H1 (cell line): ENCODE results near the gene MAP6. TPM values are rescaled to one million over a fixed set of nuclear protein-coding genes. Genes with fewer than 3 reads are reported as not detected.

ENCODE experiments used
- CTCF ChIP-seq, 3 experiments: IDR thresholded peaks; 1 replicate in 2 of 3; 2 replicates in 1 of 3; pipeline versions ENCODE4 v1.5.1 to v1.6.1; 2011; ENCODE audit warnings: low read length in 3 of 3, mild to moderate bottlenecking in 3 of 3, inconsistent platforms in 2 of 3, low read depth in 1 of 3, moderate library complexity in 1 of 3; ENCODE audit not compliant: insufficient read depth in 1 of 3; ENCODE audit errors: control extremely low read depth in 1 of 3
- JUND ChIP-seq: IDR thresholded peaks from 2 replicates; pipeline ENCODE4 v1.6.1; 2011; ENCODE audit warnings: mild to moderate bottlenecking, improper control_type of control experiment, low read length
- KDM5A ChIP-seq: fragments of 200-600 bp; IDR thresholded peaks from 2 replicates; pipeline ENCODE4 v1.7.1; 2012; ENCODE audit warnings: mild to moderate bottlenecking, low read length, inconsistent platforms, mixed read lengths
- PHF8 ChIP-seq: fragments of 200-600 bp; sonication (generic); conservative IDR thresholded peaks from 2 replicates; pipeline ENCODE4 v1.7.1; 2012; ENCODE audit warnings: low read depth, mild to moderate bottlenecking, inconsistent platforms, low read length, moderate library complexity
- POLR2A ChIP-seq, 2 experiments: IDR thresholded peaks; 1 replicate in 1 of 2; 2 replicates in 1 of 2; pipeline ENCODE4 v1.6.1; 2011; ENCODE audit warnings: low read depth in 2 of 2, low read length in 2 of 2, mild to moderate bottlenecking in 2 of 2; ENCODE audit errors: control extremely low read depth in 1 of 2
- POU5F1 ChIP-seq: IDR thresholded peaks from 2 replicates; pipeline ENCODE4 v1.6.1; 2011; ENCODE audit warnings: low read depth, mild to moderate bottlenecking, low read length, moderate library complexity
- RAD21 ChIP-seq, 2 experiments: IDR thresholded peaks in 1 of 2; conservative IDR thresholded peaks in 1 of 2; 2 replicates each; pipeline ENCODE4 v1.6.1; 2011; ENCODE audit warnings: low read depth in 2 of 2, low read length in 2 of 2, improper control_type of control experiment in 1 of 2, inconsistent platforms in 1 of 2, mild to moderate bottlenecking in 1 of 2, moderate library complexity in 1 of 2
- SP2 ChIP-seq: IDR thresholded peaks from 2 replicates; pipeline ENCODE4 v1.6.1; 2012; ENCODE audit warnings: mild to moderate bottlenecking, low read length, inconsistent platforms
- SUZ12 ChIP-seq: fragments of 200-600 bp; sonication (generic); IDR thresholded peaks from 2 replicates; pipeline ENCODE4 v1.6.1; 2012; ENCODE audit warnings: mild to moderate bottlenecking, inconsistent platforms, low read length, moderate library complexity, mixed read lengths
- polyA plus RNA-seq, 7 experiments: library from polyadenylated mRNA; depleted of rRNA in 3 of 7; stranded (reverse) in 5 of 7; unstranded in 2 of 7; fragments of >200 nt in 5 of 7; fragments of 200-250 nt in 2 of 7; gene quantifications; 1 replicate in 5 of 7; 2 replicates in 1 of 7; 4 replicates in 1 of 7; pipeline versions ENCODE4 v1.2.1 to v1.2.3, GENCODE V29; 2011 to 2013; ENCODE audit warnings: missing spikeins in 2 of 7, mixed read lengths in 2 of 7
- total RNA-seq: library from RNA; stranded (reverse); fragmentation: NEBNext Ultra II Directional; extraction: Animal tissue kit (Norgen Biotek cat#: 25700); gene quantifications from 2 replicates; pipeline ENCODE4 v1.2.1, GENCODE V29; 2021
- TF ChIP-seq, protein P1 (sequence below): fragments of 300-600 bp; sonication (generic); IDR thresholded peaks from 2 replicates; pipeline ENCODE4 v1.7.1; 2012; ENCODE audit warnings: low read length, moderate library complexity, mild to moderate bottlenecking, inconsistent platforms; ENCODE audit not compliant: insufficient replicate concordance

MAP6 gene
- total and polyA plus RNA-seq, 2 of the 8 experiments (the other 6 are each of a cell fraction or from before 2014, with no cell fraction given): 0.54 to 0.89 TPM

- TF ChIP-seq, protein P1, sequence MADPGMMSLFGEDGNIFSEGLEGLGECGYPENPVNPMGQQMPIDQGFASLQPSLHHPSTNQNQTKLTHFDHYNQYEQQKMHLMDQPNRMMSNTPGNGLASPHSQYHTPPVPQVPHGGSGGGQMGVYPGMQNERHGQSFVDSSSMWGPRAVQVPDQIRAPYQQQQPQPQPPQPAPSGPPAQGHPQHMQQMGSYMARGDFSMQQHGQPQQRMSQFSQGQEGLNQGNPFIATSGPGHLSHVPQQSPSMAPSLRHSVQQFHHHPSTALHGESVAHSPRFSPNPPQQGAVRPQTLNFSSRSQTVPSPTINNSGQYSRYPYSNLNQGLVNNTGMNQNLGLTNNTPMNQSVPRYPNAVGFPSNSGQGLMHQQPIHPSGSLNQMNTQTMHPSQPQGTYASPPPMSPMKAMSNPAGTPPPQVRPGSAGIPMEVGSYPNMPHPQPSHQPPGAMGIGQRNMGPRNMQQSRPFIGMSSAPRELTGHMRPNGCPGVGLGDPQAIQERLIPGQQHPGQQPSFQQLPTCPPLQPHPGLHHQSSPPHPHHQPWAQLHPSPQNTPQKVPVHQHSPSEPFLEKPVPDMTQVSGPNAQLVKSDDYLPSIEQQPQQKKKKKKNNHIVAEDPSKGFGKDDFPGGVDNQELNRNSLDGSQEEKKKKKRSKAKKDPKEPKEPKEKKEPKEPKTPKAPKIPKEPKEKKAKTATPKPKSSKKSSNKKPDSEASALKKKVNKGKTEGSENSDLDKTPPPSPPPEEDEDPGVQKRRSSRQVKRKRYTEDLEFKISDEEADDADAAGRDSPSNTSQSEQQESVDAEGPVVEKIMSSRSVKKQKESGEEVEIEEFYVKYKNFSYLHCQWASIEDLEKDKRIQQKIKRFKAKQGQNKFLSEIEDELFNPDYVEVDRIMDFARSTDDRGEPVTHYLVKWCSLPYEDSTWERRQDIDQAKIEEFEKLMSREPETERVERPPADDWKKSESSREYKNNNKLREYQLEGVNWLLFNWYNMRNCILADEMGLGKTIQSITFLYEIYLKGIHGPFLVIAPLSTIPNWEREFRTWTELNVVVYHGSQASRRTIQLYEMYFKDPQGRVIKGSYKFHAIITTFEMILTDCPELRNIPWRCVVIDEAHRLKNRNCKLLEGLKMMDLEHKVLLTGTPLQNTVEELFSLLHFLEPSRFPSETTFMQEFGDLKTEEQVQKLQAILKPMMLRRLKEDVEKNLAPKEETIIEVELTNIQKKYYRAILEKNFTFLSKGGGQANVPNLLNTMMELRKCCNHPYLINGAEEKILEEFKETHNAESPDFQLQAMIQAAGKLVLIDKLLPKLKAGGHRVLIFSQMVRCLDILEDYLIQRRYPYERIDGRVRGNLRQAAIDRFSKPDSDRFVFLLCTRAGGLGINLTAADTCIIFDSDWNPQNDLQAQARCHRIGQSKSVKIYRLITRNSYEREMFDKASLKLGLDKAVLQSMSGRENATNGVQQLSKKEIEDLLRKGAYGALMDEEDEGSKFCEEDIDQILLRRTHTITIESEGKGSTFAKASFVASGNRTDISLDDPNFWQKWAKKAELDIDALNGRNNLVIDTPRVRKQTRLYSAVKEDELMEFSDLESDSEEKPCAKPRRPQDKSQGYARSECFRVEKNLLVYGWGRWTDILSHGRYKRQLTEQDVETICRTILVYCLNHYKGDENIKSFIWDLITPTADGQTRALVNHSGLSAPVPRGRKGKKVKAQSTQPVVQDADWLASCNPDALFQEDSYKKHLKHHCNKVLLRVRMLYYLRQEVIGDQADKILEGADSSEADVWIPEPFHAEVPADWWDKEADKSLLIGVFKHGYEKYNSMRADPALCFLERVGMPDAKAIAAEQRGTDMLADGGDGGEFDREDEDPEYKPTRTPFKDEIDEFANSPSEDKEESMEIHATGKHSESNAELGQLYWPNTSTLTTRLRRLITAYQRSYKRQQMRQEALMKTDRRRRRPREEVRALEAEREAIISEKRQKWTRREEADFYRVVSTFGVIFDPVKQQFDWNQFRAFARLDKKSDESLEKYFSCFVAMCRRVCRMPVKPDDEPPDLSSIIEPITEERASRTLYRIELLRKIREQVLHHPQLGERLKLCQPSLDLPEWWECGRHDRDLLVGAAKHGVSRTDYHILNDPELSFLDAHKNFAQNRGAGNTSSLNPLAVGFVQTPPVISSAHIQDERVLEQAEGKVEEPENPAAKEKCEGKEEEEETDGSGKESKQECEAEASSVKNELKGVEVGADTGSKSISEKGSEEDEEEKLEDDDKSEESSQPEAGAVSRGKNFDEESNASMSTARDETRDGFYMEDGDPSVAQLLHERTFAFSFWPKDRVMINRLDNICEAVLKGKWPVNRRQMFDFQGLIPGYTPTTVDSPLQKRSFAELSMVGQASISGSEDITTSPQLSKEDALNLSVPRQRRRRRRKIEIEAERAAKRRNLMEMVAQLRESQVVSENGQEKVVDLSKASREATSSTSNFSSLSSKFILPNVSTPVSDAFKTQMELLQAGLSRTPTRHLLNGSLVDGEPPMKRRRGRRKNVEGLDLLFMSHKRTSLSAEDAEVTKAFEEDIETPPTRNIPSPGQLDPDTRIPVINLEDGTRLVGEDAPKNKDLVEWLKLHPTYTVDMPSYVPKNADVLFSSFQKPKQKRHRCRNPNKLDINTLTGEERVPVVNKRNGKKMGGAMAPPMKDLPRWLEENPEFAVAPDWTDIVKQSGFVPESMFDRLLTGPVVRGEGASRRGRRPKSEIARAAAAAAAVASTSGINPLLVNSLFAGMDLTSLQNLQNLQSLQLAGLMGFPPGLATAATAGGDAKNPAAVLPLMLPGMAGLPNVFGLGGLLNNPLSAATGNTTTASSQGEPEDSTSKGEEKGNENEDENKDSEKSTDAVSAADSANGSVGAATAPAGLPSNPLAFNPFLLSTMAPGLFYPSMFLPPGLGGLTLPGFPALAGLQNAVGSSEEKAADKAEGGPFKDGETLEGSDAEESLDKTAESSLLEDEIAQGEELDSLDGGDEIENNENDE: no peak
- TF ChIP-seq PHF8: no peak
- no peak for TF ChIP-seq RAD21 (IDR thresholded peaks at IDR 0.05 in 1 of 2, conservative IDR thresholded peaks at IDR 0.05 in 1 of 2; ENCODE audit: low read depth in 2 of 2, low read length in 2 of 2)
- TF ChIP-seq JUND: no peak
- TF ChIP-seq SUZ12: no peak
- TF ChIP-seq KDM5A: no peak
- TF ChIP-seq SP2: no peak
- no peak for TF ChIP-seq CTCF (IDR thresholded peaks at IDR 0.05; ENCODE audit: control extremely low read depth in 1 of 3, insufficient read depth in 1 of 3, low read depth in 1 of 3, low read length in 3 of 3)
- TF ChIP-seq POU5F1: no peak
- TF ChIP-seq POLR2A (IDR thresholded peaks at IDR 0.05; ENCODE audit: control extremely low read depth in 1 of 2, low read depth in 2 of 2, low read length in 2 of 2): no peak
Measured at GRCh38 chr11:75537740-75538139, 131.1 kb downstream of the MAP6 start (continued).
